Stimulated activated CD4-positive, alpha-beta T cell treated with anti-CD3 and anti-CD28 coated beads, Interleukin-1b, Interleukin-23, amount 100 ng/mL, for 48 hours (primary cell): Measurements from ENCODE around the gene SERTAD1.

ENCODE experiments used
- DNase-seq: peaks from one replicate; pipeline ENCODE4 v3.0.0-alpha.2; 2020

The SERTAD1 gene

GRCh38 chr19:40397568-40397906 lies 28.3 kb downstream of the SERTAD1 start:
- no peak for DNase-seq

DNA sequence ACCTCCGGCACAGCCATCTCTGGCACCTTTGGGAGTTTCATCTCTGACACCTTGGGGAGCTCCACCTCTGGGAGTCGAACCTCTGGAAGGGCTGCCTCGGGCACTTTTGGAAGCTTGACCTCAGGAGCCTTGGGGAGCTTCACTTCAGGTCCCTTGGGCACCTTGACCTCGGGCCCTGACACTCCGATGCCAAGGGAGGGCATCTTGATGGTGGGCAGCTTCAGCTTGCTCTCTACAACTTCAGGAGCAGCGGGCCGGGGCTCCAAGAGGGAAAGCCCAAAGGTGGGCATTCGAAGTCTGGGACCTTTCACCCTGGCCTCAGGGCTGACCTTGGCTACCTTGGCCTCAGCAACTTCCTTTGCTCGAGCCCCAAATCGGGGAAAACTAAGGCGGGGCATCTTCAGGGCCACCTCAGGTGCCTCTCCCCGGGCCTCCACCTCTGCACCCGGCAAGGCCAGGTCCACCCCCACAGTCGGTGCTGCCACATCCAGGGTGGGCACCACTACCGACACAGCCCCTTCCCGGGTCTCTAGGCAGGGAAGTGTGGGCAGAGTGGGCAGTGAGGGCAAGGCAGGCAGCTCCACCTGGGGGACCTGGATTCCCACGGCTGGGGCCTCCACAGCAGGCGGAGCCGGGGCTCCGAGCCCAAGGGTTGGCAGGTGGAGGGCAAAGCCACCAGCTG lies 28.8 kb downstream of the SERTAD1 start:
- DNase-seq, result no peak

GRCh38 chr19:40395956-40396355 lies 29.8 kb downstream of the SERTAD1 start:
- DNase-seq, result no peak

- DNase-seq, result no peak
Measured at GRCh38 chr19:40394816-40395210, 31.0 kb downstream of the SERTAD1 start.

- DNase-seq, result no peak
Measured at GRCh38 chr19:40393894-40394815, 31.6 kb downstream of the SERTAD1 start.

DNA sequence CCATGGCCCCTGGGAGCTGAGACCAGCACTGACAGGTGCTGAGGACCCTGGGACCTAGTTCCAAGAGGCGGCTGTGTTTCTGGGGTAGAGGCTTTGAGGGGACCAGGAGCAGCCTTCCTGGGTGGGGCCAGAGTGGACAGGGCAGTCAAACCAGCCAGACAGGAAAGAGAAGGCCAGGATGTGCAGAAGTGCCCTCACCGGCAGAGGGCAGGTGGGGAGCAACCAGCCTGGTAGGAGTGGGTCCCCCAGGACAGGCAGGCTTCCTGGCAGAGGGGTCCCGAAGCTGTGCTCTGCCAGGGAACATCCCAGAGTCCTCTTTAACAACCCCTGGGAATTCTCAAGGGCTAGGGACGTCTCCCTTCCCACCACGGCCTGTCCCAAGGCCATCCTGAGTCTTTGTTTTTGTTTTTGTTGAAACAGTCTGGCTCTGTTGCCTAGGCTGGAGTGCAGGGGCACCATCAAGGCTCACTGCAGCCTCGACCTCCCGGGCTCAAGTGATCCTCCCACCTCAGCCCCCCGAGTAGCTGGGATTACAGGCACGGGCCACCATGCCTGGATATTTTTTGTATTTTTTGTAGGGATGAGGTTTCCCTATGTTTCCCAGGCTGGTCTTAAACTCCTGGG lies 32.8 kb downstream of the SERTAD1 start:
- no peak for DNase-seq

DNA sequence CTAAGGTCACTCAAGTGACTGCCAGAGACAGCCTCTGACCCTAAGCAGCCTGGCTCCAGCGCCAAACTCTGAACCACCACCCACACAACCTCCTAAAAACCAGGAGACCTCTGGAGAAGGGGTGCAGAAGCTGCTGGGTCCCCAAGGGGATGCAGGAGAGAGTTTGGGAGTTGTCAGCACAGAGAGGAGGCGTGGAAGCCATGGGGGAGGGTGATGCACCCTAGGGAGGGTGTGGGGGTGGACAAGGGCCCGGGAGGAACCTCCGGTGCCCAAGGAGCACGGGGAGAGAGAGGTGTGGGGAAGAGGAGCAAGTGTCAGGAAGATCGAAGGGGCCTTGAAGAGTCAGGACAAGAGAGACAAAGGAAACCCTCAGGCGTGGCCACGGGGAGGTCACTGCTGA lies 33.7 kb downstream of the SERTAD1 start:
- DNase-seq, result no peak

GRCh38 chr19:40390084-40390742 lies 35.6 kb downstream of the SERTAD1 start, which contains the start of gene HIPK4:
TSS of gene HIPK4 (minus strand) at chr19:40390181. CDS start at chr19:40389902, 279 bp downstream.
- DNase-seq, result no peak

- DNase-seq, result no peak
Measured at GRCh38 chr19:40389404-40390083, 36.2 kb downstream of the SERTAD1 start.

DNA sequence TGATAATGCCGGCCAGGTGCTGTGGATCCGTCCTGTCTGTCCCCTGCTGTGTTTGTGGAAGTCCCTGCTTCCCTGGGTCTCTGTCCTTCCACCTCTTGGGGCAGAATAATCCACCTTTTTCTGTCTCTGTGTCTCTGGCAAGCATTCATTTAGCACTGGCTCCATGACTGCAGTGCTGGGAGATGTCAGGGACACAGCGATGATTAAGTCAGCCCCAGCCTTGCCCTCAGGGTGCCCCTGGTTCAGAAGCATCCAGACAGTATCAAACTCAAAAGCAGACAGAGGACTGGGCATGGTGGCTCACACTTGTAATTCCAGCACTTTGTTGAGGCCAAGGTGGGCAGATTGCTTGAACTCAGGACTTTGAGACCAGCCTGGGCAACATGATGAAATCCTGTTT lies 37.3 kb downstream of the SERTAD1 start:
- no peak for DNase-seq

GRCh38 chr19:40387155-40387554 lies 38.6 kb downstream of the SERTAD1 start:
- DNase-seq, result no peak

- DNase-seq, result no peak
Measured at GRCh38 chr19:40383668-40384248, 42.0 kb downstream of the SERTAD1 start.

GRCh38 chr19:40381321-40381720 lies 44.5 kb downstream of the SERTAD1 start:
- no peak for DNase-seq

DNA sequence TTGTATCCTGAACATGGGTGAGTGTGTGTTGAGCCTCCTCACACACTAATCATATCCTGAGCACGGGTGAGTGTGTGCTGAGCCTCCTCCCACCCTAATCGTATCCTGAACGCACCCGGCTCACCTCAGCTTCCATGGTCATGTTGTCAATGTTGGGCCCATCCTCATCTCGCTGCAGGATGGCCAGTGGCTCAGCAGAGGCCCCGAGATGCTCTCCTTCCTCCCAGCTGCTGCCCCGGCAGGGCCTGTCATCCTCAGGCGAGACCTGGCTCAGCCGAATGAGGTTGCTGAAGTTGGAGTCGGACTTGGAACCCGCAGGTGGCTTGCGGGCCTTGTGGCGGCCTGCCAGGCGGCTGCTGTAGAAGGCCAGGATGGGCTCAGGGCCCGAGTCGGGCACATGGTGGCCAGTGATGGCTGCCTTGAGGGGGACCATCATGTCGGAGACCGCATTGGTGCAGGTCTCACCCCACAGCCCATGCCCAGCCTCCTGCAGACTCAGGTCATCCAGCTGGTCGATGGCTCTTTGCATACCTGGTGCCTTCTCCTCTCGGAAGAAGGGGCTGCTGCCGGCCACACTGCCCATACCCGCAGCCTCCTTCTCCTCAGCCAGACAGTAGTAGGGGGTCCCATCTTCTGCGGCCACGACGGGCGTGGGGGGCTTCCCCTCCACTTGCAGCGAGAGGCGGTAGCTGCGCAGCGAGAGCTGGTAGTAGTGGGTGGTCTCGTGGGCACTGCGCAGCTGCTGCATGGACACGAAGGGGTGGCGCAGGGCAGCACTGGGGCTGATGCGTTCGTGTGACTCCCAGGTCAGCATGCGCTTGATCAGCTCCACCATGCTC lies 45.4 kb downstream of the SERTAD1 start:
- no peak for DNase-seq

DNA sequence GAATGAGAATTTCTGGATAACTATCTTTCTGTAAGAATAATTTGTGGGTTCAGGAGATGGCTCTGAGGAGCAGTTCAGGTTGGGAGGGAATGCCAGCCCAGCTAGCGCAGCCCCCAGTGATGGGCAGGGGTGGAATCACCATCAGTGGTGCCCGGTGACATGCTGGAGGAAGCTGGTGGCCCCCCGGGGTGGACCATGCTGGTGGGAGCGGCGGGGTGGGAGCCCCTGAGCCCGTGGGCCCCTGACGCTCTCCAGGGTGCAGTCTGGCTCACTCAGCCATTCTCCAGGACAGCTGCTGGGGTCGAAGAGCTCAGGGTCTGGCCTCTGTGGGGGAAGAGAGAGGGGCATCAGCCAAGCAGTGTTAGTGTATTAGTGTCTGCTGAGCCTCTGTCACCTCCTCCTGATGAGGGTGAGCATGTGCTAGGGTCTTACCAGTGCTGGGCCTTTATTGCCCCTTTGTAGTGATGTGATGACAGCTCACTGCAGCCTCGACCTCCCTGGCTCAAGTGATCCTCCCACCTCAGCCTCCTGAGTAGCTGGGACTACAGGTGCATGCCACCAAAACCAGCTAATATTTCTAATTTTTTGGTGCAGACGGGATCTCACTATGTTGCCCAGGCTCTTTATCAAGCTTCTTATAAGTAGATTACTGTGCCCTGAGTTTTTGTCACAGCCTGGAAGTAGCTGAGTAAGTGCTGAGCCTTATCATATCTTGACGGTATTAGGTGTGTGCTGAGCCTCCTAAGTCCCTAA lies 46.2 kb downstream of the SERTAD1 start:
- no peak for DNase-seq

DNA sequence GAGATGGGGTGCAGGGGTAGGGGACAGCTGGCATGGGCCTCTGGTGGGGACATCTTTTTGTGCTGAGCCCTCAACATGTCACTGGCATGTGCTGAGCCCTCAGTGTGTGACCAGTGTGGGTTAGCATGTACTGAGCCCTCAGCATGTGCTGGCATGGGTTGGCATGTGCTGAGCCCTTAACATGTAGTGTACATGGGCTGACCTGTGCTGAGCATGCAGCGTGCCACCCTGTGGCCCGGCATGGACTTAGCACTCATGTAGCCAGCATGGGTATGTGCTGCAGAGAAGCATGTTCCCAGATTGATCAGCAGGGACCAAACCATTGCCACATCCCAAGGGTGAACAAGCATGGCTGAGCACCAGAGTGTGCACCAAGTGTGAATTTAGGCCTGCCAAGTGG lies 47.3 kb downstream of the SERTAD1 start:
- no peak for DNase-seq

- no peak for DNase-seq
Measured at GRCh38 chr19:40377876-40378385, 47.9 kb downstream of the SERTAD1 start.

- DNase-seq, result no peak
Measured at GRCh38 chr19:40376286-40376862, 49.4 kb downstream of the SERTAD1 start.

DNA sequence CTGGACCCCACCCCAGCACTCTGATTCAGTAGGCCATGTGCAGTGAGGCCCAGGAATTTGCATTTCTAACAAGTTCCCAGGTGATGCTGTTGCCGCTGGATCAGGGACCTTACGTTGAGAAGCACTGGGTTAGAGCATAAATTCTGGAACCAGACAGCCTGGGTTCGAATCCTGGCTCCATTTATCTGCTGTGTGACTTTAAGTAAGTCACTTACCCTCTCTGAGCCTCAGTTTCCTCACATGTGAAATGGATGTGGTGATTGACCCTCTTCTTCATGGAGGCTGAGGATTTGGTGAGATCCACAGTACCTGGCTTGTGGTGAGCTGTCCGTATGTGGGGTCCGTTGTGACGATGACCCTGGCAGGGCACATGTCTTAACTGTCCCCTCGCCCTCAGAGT lies 51.7 kb downstream of the SERTAD1 start:
- no peak for DNase-seq

- DNase-seq, result no peak
Measured at GRCh38 chr19:40371802-40372122, 54.0 kb downstream of the SERTAD1 start.
